Measurements from ENCODE around the gene UBE3B. TPM values are rescaled to one million over a fixed set of nuclear protein-coding genes. Genes with fewer than 3 reads are reported as not detected.
"Not testable (repeated sequence)": the region's sequence is repeated elsewhere in the genome, so short reads cannot be mapped to it uniquely, and the experiment has no call there.

Gene UBE3B
- total RNA-seq (40.1 TPM), polyA plus RNA-seq (22.7 TPM)

DNA sequence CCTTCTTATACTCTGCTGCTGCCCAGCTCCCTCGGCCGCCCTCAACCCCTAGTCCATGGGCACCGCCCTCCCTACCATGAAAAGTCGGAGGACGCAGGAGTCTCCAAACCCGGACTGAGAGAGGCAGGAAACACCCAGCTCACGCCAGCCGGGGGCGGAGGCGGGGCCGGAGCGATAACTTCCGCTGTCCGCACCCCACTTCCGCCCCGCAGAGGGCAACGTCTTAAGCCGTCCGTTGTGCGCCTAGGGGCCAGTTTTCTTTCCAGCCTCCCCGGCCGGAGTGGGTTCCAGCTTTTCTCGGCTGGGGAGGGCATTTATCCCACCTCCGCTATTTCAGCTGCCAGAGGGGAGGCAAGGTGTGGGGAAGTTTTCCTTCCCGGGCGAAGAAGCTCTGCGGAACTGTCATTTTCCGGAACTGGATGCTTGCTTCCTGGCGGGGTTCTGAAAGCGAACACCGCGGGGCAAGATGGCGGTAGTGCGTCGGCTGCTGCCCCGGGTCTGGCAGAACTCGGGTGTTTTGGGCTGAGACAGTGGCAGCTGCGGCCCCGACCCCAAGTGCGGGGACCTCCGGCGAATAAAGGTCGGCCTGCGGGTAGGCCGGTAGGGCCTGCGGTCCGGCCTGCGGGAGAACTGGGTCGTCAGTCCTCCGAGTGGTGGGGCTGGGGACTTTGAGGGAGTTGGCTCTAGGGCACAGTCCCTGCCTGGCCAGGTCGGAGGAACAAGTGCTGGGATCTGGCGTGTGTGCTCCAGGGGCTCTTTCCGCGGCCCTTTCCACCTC, at the start of gene UBE3B, which contains the start of gene KCTD10:
Gene UBE3B (plus strand): TSS at position 450 of the 778 bp plus-strand sequence. CDS start 5,918 bp downstream, outside the sequence.
Gene KCTD10 (minus strand): TSS at position 116 of the 778 bp plus-strand sequence. CDS start 38 bp downstream, at position 78.
- DNase-seq (ENCODE audit: extremely low spot score), result peak; percentile 64
- Histone ChIP-seq H3K27ac (ENCODE audit: low read depth) (peak within 1 kb of the TSS; percentile 93), H3K4me1 (ENCODE audit: insufficient read depth) (peaks cover 4% of the 10 kb centered on the region), H3K36me3 (ENCODE audit: insufficient read depth) (no peaks in the 10 kb centered on the region), H3K4me3 (ENCODE audit: low read depth, low read length) (peak within 1 kb of the TSS; percentile 96)
- WGBS, result under 1% methylated on average over 54 of the region's 54 CpGs

- DNase-seq (ENCODE audit: extremely low spot score), result no peak
- H3K4me3 ChIP-seq (ENCODE audit: low read depth, low read length), result no peak overlapping the region
- no peak overlapping the region for H3K27ac ChIP-seq (ENCODE audit: low read depth)
- 22% methylated on average over 8 of the region's 8 CpGs for WGBS
- no peaks in the 10 kb centered on the region for H3K4me1 ChIP-seq (ENCODE audit: insufficient read depth)
- H3K36me3 ChIP-seq (ENCODE audit: insufficient read depth), result no peaks in the 10 kb centered on the region
Measured at GRCh38 chr12:109428037-109428629, 49.3 kb upstream of the UBE3B start.

- WGBS, result 91% methylated on average over 3 of the region's 3 CpGs
- H3K36me3 ChIP-seq (ENCODE audit: insufficient read depth); DNase-seq (ENCODE audit: extremely low spot score); H3K4me1 ChIP-seq (ENCODE audit: insufficient read depth); H3K4me3 ChIP-seq (ENCODE audit: low read depth, low read length); H3K27ac ChIP-seq (ENCODE audit: low read depth): not testable (repeated sequence)
Measured at GRCh38 chr12:109428804-109429203, 48.6 kb upstream of the UBE3B start.

- DNase-seq (ENCODE audit: extremely low spot score), result no peak
- no peak overlapping the region for H3K27ac ChIP-seq (ENCODE audit: low read depth)
- no peak overlapping the region for H3K4me3 ChIP-seq (ENCODE audit: low read depth, low read length)
- 93% methylated on average over 6 of the region's 6 CpGs for WGBS
- H3K4me1 ChIP-seq (ENCODE audit: insufficient read depth), result no peaks in the 10 kb centered on the region
- no peaks in the 10 kb centered on the region for H3K36me3 ChIP-seq (ENCODE audit: insufficient read depth)
Measured at GRCh38 chr12:109430244-109430643, 47.2 kb upstream of the UBE3B start.

GRCh38 chr12:109432431-109432830, 45.0 kb upstream of the UBE3B start:
- H3K27ac ChIP-seq (ENCODE audit: low read depth), result no peak overlapping the region
- 74% methylated on average over 6 of the region's 6 CpGs for WGBS
- no peaks in the 10 kb centered on the region for H3K36me3 ChIP-seq (ENCODE audit: insufficient read depth)
- DNase-seq (ENCODE audit: extremely low spot score), result no peak
- no peaks in the 10 kb centered on the region for H3K4me1 ChIP-seq (ENCODE audit: insufficient read depth)
- no peak overlapping the region for H3K4me3 ChIP-seq (ENCODE audit: low read depth, low read length)

GRCh38 chr12:109432842-109433304, 44.6 kb upstream of the UBE3B start:
- H3K4me3 ChIP-seq (ENCODE audit: low read depth, low read length), result no peak overlapping the region
- H3K36me3 ChIP-seq (ENCODE audit: insufficient read depth), result no peaks in the 10 kb centered on the region
- no peak overlapping the region for H3K27ac ChIP-seq (ENCODE audit: low read depth)
- no peak for DNase-seq (ENCODE audit: extremely low spot score)
- 31% methylated on average over 14 of the region's 14 CpGs for WGBS
- no peaks in the 10 kb centered on the region for H3K4me1 ChIP-seq (ENCODE audit: insufficient read depth)

GRCh38 chr12:109433618-109434017, 43.8 kb upstream of the UBE3B start:
- no peak for DNase-seq (ENCODE audit: extremely low spot score)
- WGBS, result 65% methylated on average over 4 of the region's 4 CpGs
- H3K4me1 ChIP-seq (ENCODE audit: insufficient read depth), result no peaks in the 10 kb centered on the region
- H3K36me3 ChIP-seq (ENCODE audit: insufficient read depth), result no peaks in the 10 kb centered on the region
- H3K27ac ChIP-seq (ENCODE audit: low read depth), result no peak overlapping the region
- no peak overlapping the region for H3K4me3 ChIP-seq (ENCODE audit: low read depth, low read length)

DNA sequence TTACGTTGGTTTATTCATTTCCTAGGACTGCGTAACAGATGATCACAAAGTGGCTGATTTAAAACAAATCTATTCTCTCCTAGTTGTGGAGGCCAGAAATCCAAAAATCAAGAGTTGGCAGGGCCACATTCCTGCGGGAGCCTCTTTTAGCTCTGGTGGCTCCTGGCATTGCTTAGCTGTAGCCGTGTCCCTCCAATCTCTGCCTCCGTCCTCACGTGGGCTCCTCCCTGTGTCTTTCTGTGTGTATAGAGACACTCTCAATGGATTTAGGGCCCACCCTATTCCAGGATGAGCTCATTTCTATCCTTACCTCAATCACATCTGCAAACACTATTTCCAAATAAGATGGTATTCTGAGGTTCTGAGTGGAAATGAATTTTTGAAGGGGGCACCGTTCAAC, 42.9 kb upstream of the UBE3B start:
- 74% methylated on average over 7 of the region's 7 CpGs for WGBS
- DNase-seq (ENCODE audit: extremely low spot score), result no peak
- H3K36me3 ChIP-seq (ENCODE audit: insufficient read depth), result no peaks in the 10 kb centered on the region
- H3K4me1 ChIP-seq (ENCODE audit: insufficient read depth), result no peaks in the 10 kb centered on the region
- H3K4me3 ChIP-seq (ENCODE audit: low read depth, low read length), result no peak overlapping the region
- no peak overlapping the region for H3K27ac ChIP-seq (ENCODE audit: low read depth)

GRCh38 chr12:109435428-109436187, 41.8 kb upstream of the UBE3B start:
- no peaks in the 10 kb centered on the region for H3K36me3 ChIP-seq (ENCODE audit: insufficient read depth)
- WGBS, result 72% methylated on average over 17 of the region's 17 CpGs
- no peak overlapping the region for H3K27ac ChIP-seq (ENCODE audit: low read depth)
- H3K4me3 ChIP-seq (ENCODE audit: low read depth, low read length), result no peak overlapping the region
- H3K4me1 ChIP-seq (ENCODE audit: insufficient read depth), result no peaks in the 10 kb centered on the region
- DNase-seq (ENCODE audit: extremely low spot score), result no peak

GRCh38 chr12:109436188-109436560, 41.3 kb upstream of the UBE3B start:
- no peaks in the 10 kb centered on the region for H3K4me1 ChIP-seq (ENCODE audit: insufficient read depth)

GRCh38 chr12:109439181-109439580, 38.3 kb upstream of the UBE3B start:
- Histone ChIP-seq H3K27ac (ENCODE audit: low read depth) (no peak overlapping the region), H3K36me3 (ENCODE audit: insufficient read depth) (no peaks in the 10 kb centered on the region), H3K4me1 (ENCODE audit: insufficient read depth) (no peaks in the 10 kb centered on the region), H3K4me3 (ENCODE audit: low read depth, low read length) (no peak overlapping the region)
- WGBS, result 87% methylated on average over 6 of the region's 6 CpGs
- DNase-seq (ENCODE audit: extremely low spot score), result no peak

More at GRCh38 chr12:109436188-109436560, 41.3 kb upstream of the UBE3B start:
- no peak overlapping the region for H3K4me3 ChIP-seq (ENCODE audit: low read depth, low read length)
- 57% methylated on average over 7 of the region's 7 CpGs for WGBS
- no peak overlapping the region for H3K27ac ChIP-seq (ENCODE audit: low read depth)
- no peaks in the 10 kb centered on the region for H3K36me3 ChIP-seq (ENCODE audit: insufficient read depth)
- DNase-seq (ENCODE audit: extremely low spot score), result no peak

- H3K27ac ChIP-seq (ENCODE audit: low read depth); H3K36me3 ChIP-seq (ENCODE audit: insufficient read depth): not testable (repeated sequence)
- 96% methylated on average over 13 of the region's 13 CpGs for WGBS
Measured at GRCh38 chr12:109439951-109440350, 37.5 kb upstream of the UBE3B start.

GRCh38 chr12:109440851-109441490, 36.5 kb upstream of the UBE3B start:
- Histone ChIP-seq H3K4me3 (ENCODE audit: low read depth, low read length) (no peak overlapping the region), H3K36me3 (ENCODE audit: insufficient read depth) (no peaks in the 10 kb centered on the region), H3K4me1 (ENCODE audit: insufficient read depth) (no peaks in the 10 kb centered on the region), H3K27ac (ENCODE audit: low read depth) (no peak overlapping the region)
- DNase-seq (ENCODE audit: extremely low spot score), result no peak
- 62% methylated on average over 9 of the region's 9 CpGs for WGBS

More at GRCh38 chr12:109439951-109440350, 37.5 kb upstream of the UBE3B start:
- not testable (repeated sequence) for DNase-seq (ENCODE audit: extremely low spot score); H3K4me3 ChIP-seq (ENCODE audit: low read depth, low read length); H3K4me1 ChIP-seq (ENCODE audit: insufficient read depth)
